Breast epithelium (tissue), 4 donors: ENCODE measurements around the gene GOLGA8Q. TPM values are rescaled to one million over a fixed set of nuclear protein-coding genes. Genes with fewer than 3 reads are reported as not detected.
"Not testable (repeated sequence)": the region's sequence is repeated elsewhere in the genome, so short reads cannot be mapped to it uniquely, and the experiment has no call there.

ENCODE experiments used
- DNase-seq, 2 donors: peaks; one replicate each; pipeline ENCODE4 v3.0.0-alpha.2; 2019; ENCODE audit warnings: low spot score in 2 of 2
- H3K27ac ChIP-seq, 2 donors: fragments of 200-600 bp; sonication (generic) in 1 of 2; one replicate each; pipeline ENCODE4 v1.5.1; 2016 to 2019; ENCODE audit warnings: mild to moderate bottlenecking in 1 of 2
- H3K27me3 ChIP-seq, 2 donors: fragments of 200-600 bp; sonication (generic) in 1 of 2; one replicate each; pipeline versions ENCODE4 v1.5.1 to v1.6.0; 2017 to 2019; ENCODE audit warnings: control low read depth in 1 of 2, mild to moderate bottlenecking in 1 of 2
- H3K36me3 ChIP-seq: fragments of 200-600 bp; one replicate; pipeline ENCODE4 v1.5.1; 2019
- H3K4me1 ChIP-seq, 2 donors: fragments of 200-600 bp; sonication (generic); one replicate each; pipeline ENCODE4 v1.5.1; 2016 to 2019; ENCODE audit warnings: control low read depth in 1 of 2
- H3K4me3 ChIP-seq, 3 donors: fragments of 200-600 bp; sonication (generic); 1 replicate in 2 of 3; 2 replicates in 1 of 3; pipeline ENCODE4 v1.5.1; 2016 to 2019; ENCODE audit warnings: mild to moderate bottlenecking in 3 of 3, moderate library complexity in 2 of 3
- H3K9me3 ChIP-seq, 2 donors: fragments of 200-600 bp; sonication (generic) in 1 of 2; one replicate each; pipeline ENCODE4 v1.5.1; 2016 to 2019; ENCODE audit warnings: control low read depth in 1 of 2
- intact Hi-C: fragments of 100-400 bp; cut with DNase I; formaldehyde crosslinking; loops from one replicate; pipeline ENCODE4 v1.15.1; 2023; ENCODE audit warnings: low total_unique reads
- total RNA-seq, 3 donors: library from RNA; depleted of rRNA; stranded (reverse); fragments of >200 nt; gene quantifications; one replicate each; pipeline ENCODE4 v1.1.0, GENCODE V29; 2016

Gene GOLGA8Q
- total RNA-seq = 1 to 10 TPM in 2 of 3 donors, under 1 TPM in 1; 0.59 to 4.3 (median 1.9) TPM

GRCh38 chr15:30551750-30552149, at the start of gene GOLGA8Q:
Gene GOLGA8Q, plus strand, starts transcription at chr15:30552050. Its CDS starts 28 bp downstream, at chr15:30552078.
- H3K27ac ChIP-seq, H3K4me3 ChIP-seq, H3K36me3 ChIP-seq, H3K4me1 ChIP-seq, H3K9me3 ChIP-seq, H3K27me3 ChIP-seq, DNase-seq, intact Hi-C loops: not testable (repeated sequence)

- H3K4me3 ChIP-seq, intact Hi-C loops, H3K27me3 ChIP-seq, H3K9me3 ChIP-seq, H3K4me1 ChIP-seq, H3K36me3 ChIP-seq, DNase-seq, H3K27ac ChIP-seq: not testable (repeated sequence)
Measured at GRCh38 chr15:30502904-30503781, 48.7 kb upstream of the GOLGA8Q start.

- H3K4me1 ChIP-seq, H3K27ac ChIP-seq, H3K27me3 ChIP-seq, intact Hi-C loops, H3K4me3 ChIP-seq, DNase-seq, H3K36me3 ChIP-seq, H3K9me3 ChIP-seq: not testable (repeated sequence)
Measured at GRCh38 chr15:30504162-30504843, 47.5 kb upstream of the GOLGA8Q start.

- DNase-seq, H3K36me3 ChIP-seq, intact Hi-C loops, H3K27me3 ChIP-seq, H3K27ac ChIP-seq, H3K4me1 ChIP-seq, H3K9me3 ChIP-seq, H3K4me3 ChIP-seq: not testable (repeated sequence)
Measured at GRCh38 chr15:30514545-30514944, 37.3 kb upstream of the GOLGA8Q start.

GRCh38 chr15:30523453-30524243, 28.2 kb upstream of the GOLGA8Q start:
- H3K4me1 ChIP-seq, intact Hi-C loops, H3K4me3 ChIP-seq, H3K27ac ChIP-seq, H3K9me3 ChIP-seq, H3K36me3 ChIP-seq, H3K27me3 ChIP-seq, DNase-seq: not testable (repeated sequence)

GRCh38 chr15:30525912-30526311, 25.9 kb upstream of the GOLGA8Q start:
- intact Hi-C loops = not testable (repeated sequence)

GRCh38 chr15:30529049-30529448, 22.8 kb upstream of the GOLGA8Q start:
- intact Hi-C loops, H3K4me3 ChIP-seq, H3K36me3 ChIP-seq, DNase-seq, H3K27me3 ChIP-seq, H3K9me3 ChIP-seq, H3K4me1 ChIP-seq, H3K27ac ChIP-seq: not testable (repeated sequence)

More at GRCh38 chr15:30525912-30526311, 25.9 kb upstream of the GOLGA8Q start:
- not testable (repeated sequence) for H3K36me3 ChIP-seq, DNase-seq, H3K27ac ChIP-seq, H3K4me3 ChIP-seq, H3K4me1 ChIP-seq, H3K9me3 ChIP-seq, H3K27me3 ChIP-seq

GRCh38 chr15:30566949-30567348, 15.1 kb downstream of the GOLGA8Q start:
- DNase-seq, H3K9me3 ChIP-seq, H3K36me3 ChIP-seq, H3K27ac ChIP-seq, intact Hi-C loops, H3K4me3 ChIP-seq, H3K27me3 ChIP-seq, H3K4me1 ChIP-seq: not testable (repeated sequence)

- DNase-seq, H3K9me3 ChIP-seq, H3K27ac ChIP-seq, H3K36me3 ChIP-seq, H3K4me1 ChIP-seq, H3K27me3 ChIP-seq, intact Hi-C loops: not testable (repeated sequence)
- H3K4me3 ChIP-seq = peak overlapping the region; percentile 11 to 57 (median 41)
Measured at GRCh38 chr15:30573012-30573491, 21.2 kb downstream of the GOLGA8Q start.

- intact Hi-C loops, DNase-seq: not testable (repeated sequence)
Measured at GRCh38 chr15:30579394-30579970, 27.6 kb downstream of the GOLGA8Q start.

GRCh38 chr15:30580716-30581115, 28.9 kb downstream of the GOLGA8Q start:
- intact Hi-C loops, H3K9me3 ChIP-seq, H3K27me3 ChIP-seq, H3K4me3 ChIP-seq, DNase-seq, H3K27ac ChIP-seq, H3K4me1 ChIP-seq, H3K36me3 ChIP-seq: not testable (repeated sequence)

More at GRCh38 chr15:30579394-30579970, 27.6 kb downstream of the GOLGA8Q start:
- H3K4me1 ChIP-seq, H3K4me3 ChIP-seq, H3K9me3 ChIP-seq, H3K27me3 ChIP-seq, H3K36me3 ChIP-seq, H3K27ac ChIP-seq: not testable (repeated sequence)
